Liver (tissue), 9 donors: ENCODE data around the gene MASP1. TPM values are rescaled to one million over a fixed set of nuclear protein-coding genes. Genes with fewer than 3 reads are reported as not detected.

Experiments used
- DNase-seq: peaks from one replicate; pipeline ENCODE4 v3.0.0-alpha.2; 2017; ENCODE audit warnings: low spot score
- H3K27ac ChIP-seq, 2 donors: one replicate each; pipeline ENCODE4 v1.7.0; 2013; ENCODE audit warnings: inconsistent platforms in 2 of 2, low read length in 2 of 2, control low read depth in 1 of 2, low read depth in 1 of 2, mild to moderate bottlenecking in 1 of 2
- H3K27me3 ChIP-seq, 4 donors: one replicate each; pipeline versions ENCODE4 v1.6.1 to v1.7.0; 2013; ENCODE audit warnings: low read length in 3 of 4, inconsistent platforms in 1 of 4, mild to moderate bottlenecking in 1 of 4, moderate library complexity in 1 of 4; ENCODE audit not compliant: control insufficient read depth in 4 of 4, insufficient read depth in 4 of 4
- H3K36me3 ChIP-seq, 4 donors: one replicate each; pipeline versions ENCODE4 v1.6.1 to v1.7.0; 2013; ENCODE audit warnings: low read length in 3 of 4, mild to moderate bottlenecking in 3 of 4, low read depth in 1 of 4, moderate library complexity in 1 of 4; ENCODE audit not compliant: control insufficient read depth in 4 of 4, insufficient read depth in 3 of 4
- H3K4me1 ChIP-seq, 4 donors: one replicate each; pipeline versions ENCODE4 v1.6.1 to v1.7.0; 2013; ENCODE audit warnings: low read length in 3 of 4, mild to moderate bottlenecking in 3 of 4, moderate library complexity in 1 of 4; ENCODE audit not compliant: control insufficient read depth in 4 of 4, insufficient read depth in 4 of 4
- H3K4me3 ChIP-seq, 3 donors: one replicate each; pipeline versions ENCODE4 v1.6.1 to v1.7.0; 2013; ENCODE audit warnings: low read length in 3 of 3, control low read depth in 1 of 3, low read depth in 1 of 3, mild to moderate bottlenecking in 1 of 3
- H3K9ac ChIP-seq, 2 donors: one replicate each; pipeline ENCODE4 v1.7.0; 2013; ENCODE audit warnings: low read length in 2 of 2, mild to moderate bottlenecking in 2 of 2, moderate library complexity in 2 of 2, control low read depth in 1 of 2, low read depth in 1 of 2
- H3K9me3 ChIP-seq, 4 donors: one replicate each; pipeline versions ENCODE4 v1.6.1 to v1.7.0; 2013; ENCODE audit warnings: low read length in 3 of 4; ENCODE audit not compliant: control insufficient read depth in 4 of 4
- GABPA ChIP-seq, 2 donors: IDR thresholded peaks in 1 of 2; conservative IDR thresholded peaks in 1 of 2; 2 replicates each; pipeline ENCODE4 v1.6.1; 2016; ENCODE audit warnings: antibody characterized with exemption in 2 of 2, mild to moderate bottlenecking in 1 of 2, moderate library complexity in 1 of 2
- HNF4G ChIP-seq: IDR thresholded peaks from 2 replicates; pipeline ENCODE4 v1.6.1; 2016; ENCODE audit warnings: antibody characterized with exemption
- NR2F2 ChIP-seq: IDR thresholded peaks from 2 replicates; pipeline ENCODE4 v1.6.1; 2016; ENCODE audit warnings: antibody characterized with exemption
- RXRA ChIP-seq, 2 donors: IDR thresholded peaks; 2 replicates each; pipeline ENCODE4 v1.6.1; 2017 to 2018; ENCODE audit warnings: antibody characterized with exemption in 2 of 2, mild to moderate bottlenecking in 1 of 2
- YY1 ChIP-seq: IDR thresholded peaks from 2 replicates; pipeline ENCODE4 v1.6.1; 2016; ENCODE audit warnings: antibody characterized with exemption, mild to moderate bottlenecking
- WGBS: extraction: QIAGEN DNeasy Blood & Tissue Kit; methylation state at CpG from one replicate; pipeline ENCODE4 v1.1.7; 2013; 5-methylcytosine and 5-hydroxymethylcytosine counted together
- polyA plus RNA-seq, 2 donors: library from polyadenylated mRNA; stranded (reverse) in 1 of 2; unstranded in 1 of 2; fragments of 200-250 nt in 1 of 2; fragments of >200 nt in 1 of 2; fragmentation: Nextera tagmentation in 1 of 2; extraction: Ambion mirVana in 1 of 2; gene quantifications; one replicate each; pipeline versions ENCODE4 v1.2.1 to v1.2.3, GENCODE V29; 2013 to 2015
- total RNA-seq, 2 donors: library from RNA; depleted of rRNA; stranded (reverse); fragments of >200 nt; gene quantifications; one replicate each; pipeline ENCODE4 v1.2.3, GENCODE V29; 2014
- TF ChIP-seq, protein P1 (sequence below): IDR thresholded peaks from 2 replicates; pipeline ENCODE4 v1.6.1; 2016; ENCODE audit warnings: antibody characterized with exemption
- TF ChIP-seq, protein P2 (sequence below): IDR thresholded peaks from 2 replicates; pipeline ENCODE4 v1.6.1; 2016; ENCODE audit warnings: antibody characterized with exemption
- TF ChIP-seq, protein P3 (sequence below): IDR thresholded peaks from 2 replicates; pipeline ENCODE4 v1.6.1; 2016; ENCODE audit warnings: antibody characterized with exemption, mild to moderate bottlenecking
- TF ChIP-seq, protein P4 (sequence below): fragments of 150-350 bp; IDR thresholded peaks from 2 replicates; pipeline ENCODE4 v1.5.1; 2017; ENCODE audit warnings: improper control_type of control experiment, low read depth, low read length; ENCODE audit not compliant: missing input control
- donor health status: healthy.
- donor health status: healthy.
- donor health status: healthy.
- donor health status: healthy.
- donor health status: healthy.

Gene MASP1
- total and polyA plus RNA-seq, 4 donors, result 53.2 to 83.8 (median 73.8) TPM

DNA sequence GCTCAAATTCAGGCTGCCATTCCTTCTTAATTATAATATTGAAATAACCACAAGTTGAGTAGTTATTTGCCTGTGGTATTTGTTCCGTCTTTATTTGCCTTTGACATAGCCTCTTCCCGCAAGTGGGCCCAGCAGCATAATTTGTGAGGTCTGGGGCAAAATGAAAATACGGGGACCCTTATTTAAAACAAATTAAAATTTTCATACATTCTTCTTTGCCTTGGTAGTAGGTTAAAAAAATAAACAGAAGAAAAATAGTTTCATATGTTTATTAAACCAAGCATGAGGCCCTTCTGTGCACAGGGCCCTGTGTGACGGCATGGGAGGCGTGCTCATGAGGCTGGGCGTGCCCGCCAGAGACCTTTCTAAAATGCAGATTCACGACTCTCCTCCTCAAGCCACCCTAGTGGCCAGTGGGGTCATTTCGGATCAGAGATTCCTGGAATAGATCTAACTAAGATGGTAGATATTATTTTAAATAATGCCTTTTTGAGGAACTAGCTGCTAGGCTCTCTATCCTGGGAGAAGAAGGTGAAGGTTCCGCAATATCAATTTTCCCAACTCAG lies 35.4 kb downstream of the MASP1 start:
- no peaks in the 10 kb centered on the region for H3K27me3 ChIP-seq
- 93% methylated on average over 10 of the region's 10 CpGs for WGBS
- DNase-seq, result no peak
- peaks cover 21 to 89% (median 85%) of the 10 kb centered on the region in 4 donors for H3K36me3 ChIP-seq
- no peaks in the 10 kb centered on the region for H3K9me3 ChIP-seq
- no peak overlapping the region for H3K4me3 ChIP-seq
- H3K27ac ChIP-seq, result no peak overlapping the region
- TF ChIP-seq, protein P1, sequence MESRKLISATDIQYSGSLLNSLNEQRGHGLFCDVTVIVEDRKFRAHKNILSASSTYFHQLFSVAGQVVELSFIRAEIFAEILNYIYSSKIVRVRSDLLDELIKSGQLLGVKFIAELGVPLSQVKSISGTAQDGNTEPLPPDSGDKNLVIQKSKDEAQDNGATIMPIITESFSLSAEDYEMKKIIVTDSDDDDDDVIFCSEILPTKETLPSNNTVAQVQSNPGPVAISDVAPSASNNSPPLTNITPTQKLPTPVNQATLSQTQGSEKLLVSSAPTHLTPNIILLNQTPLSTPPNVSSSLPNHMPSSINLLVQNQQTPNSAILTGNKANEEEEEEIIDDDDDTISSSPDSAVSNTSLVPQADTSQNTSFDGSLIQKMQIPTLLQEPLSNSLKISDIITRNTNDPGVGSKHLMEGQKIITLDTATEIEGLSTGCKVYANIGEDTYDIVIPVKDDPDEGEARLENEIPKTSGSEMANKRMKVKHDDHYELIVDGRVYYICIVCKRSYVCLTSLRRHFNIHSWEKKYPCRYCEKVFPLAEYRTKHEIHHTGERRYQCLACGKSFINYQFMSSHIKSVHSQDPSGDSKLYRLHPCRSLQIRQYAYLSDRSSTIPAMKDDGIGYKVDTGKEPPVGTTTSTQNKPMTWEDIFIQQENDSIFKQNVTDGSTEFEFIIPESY, result no peak
- TF ChIP-seq YY1 (no peak), RXRA (IDR thresholded peaks at IDR 0.05) (no peak), GABPA (IDR thresholded peaks at IDR 0.05 in 1 of 2, conservative IDR thresholded peaks at IDR 0.05 in 1 of 2) (no peak)
- TF ChIP-seq, protein P2, sequence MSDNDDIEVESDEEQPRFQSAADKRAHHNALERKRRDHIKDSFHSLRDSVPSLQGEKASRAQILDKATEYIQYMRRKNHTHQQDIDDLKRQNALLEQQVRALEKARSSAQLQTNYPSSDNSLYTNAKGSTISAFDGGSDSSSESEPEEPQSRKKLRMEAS, result no peak
- H3K9ac ChIP-seq, result no peak overlapping the region
- no peaks in the 10 kb centered on the region for H3K4me1 ChIP-seq

DNA sequence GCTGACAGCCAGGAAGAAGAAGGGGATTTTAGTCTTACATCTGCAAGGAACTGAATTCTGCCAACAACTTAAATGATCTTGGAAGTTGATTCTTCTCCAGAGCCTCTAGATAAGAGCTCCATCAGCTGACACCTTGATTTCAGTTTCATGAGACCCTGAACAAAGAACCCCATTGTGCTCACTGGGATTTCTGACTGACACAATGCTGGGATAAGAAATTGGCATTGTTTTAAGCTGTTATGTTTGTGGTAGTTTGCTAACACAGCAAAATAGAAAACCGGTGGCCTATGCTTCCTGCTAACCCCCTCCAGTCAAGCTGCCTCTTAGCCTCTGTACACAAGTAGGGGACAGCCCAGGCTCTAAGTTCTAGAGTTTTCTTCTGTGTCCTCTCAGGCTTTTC lies 36.2 kb downstream of the MASP1 start:
- TF ChIP-seq NR2F2 (peak; percentile 46), HNF4G (no peak), YY1 (no peak)
- TF ChIP-seq, protein P3, sequence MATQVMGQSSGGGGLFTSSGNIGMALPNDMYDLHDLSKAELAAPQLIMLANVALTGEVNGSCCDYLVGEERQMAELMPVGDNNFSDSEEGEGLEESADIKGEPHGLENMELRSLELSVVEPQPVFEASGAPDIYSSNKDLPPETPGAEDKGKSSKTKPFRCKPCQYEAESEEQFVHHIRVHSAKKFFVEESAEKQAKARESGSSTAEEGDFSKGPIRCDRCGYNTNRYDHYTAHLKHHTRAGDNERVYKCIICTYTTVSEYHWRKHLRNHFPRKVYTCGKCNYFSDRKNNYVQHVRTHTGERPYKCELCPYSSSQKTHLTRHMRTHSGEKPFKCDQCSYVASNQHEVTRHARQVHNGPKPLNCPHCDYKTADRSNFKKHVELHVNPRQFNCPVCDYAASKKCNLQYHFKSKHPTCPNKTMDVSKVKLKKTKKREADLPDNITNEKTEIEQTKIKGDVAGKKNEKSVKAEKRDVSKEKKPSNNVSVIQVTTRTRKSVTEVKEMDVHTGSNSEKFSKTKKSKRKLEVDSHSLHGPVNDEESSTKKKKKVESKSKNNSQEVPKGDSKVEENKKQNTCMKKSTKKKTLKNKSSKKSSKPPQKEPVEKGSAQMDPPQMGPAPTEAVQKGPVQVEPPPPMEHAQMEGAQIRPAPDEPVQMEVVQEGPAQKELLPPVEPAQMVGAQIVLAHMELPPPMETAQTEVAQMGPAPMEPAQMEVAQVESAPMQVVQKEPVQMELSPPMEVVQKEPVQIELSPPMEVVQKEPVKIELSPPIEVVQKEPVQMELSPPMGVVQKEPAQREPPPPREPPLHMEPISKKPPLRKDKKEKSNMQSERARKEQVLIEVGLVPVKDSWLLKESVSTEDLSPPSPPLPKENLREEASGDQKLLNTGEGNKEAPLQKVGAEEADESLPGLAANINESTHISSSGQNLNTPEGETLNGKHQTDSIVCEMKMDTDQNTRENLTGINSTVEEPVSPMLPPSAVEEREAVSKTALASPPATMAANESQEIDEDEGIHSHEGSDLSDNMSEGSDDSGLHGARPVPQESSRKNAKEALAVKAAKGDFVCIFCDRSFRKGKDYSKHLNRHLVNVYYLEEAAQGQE, result no peak
- TF ChIP-seq, protein P4, sequence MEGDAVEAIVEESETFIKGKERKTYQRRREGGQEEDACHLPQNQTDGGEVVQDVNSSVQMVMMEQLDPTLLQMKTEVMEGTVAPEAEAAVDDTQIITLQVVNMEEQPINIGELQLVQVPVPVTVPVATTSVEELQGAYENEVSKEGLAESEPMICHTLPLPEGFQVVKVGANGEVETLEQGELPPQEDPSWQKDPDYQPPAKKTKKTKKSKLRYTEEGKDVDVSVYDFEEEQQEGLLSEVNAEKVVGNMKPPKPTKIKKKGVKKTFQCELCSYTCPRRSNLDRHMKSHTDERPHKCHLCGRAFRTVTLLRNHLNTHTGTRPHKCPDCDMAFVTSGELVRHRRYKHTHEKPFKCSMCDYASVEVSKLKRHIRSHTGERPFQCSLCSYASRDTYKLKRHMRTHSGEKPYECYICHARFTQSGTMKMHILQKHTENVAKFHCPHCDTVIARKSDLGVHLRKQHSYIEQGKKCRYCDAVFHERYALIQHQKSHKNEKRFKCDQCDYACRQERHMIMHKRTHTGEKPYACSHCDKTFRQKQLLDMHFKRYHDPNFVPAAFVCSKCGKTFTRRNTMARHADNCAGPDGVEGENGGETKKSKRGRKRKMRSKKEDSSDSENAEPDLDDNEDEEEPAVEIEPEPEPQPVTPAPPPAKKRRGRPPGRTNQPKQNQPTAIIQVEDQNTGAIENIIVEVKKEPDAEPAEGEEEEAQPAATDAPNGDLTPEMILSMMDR, result no peak
- Histone ChIP-seq H3K27ac (no peak overlapping the region), H3K27me3 (no peaks in the 10 kb centered on the region), H3K4me1 (no peaks in the 10 kb centered on the region), H3K9ac (no peak overlapping the region), H3K36me3 (peaks cover 26 to 88% (median 84%) of the 10 kb centered on the region in 4 donors), H3K4me3 (no peak overlapping the region), H3K9me3 (no peaks in the 10 kb centered on the region)
- 29% methylated on average over 1 of the region's 1 CpG for WGBS
- DNase-seq, result no peak
